Esophagus muscularis mucosa (tissue), 4 donors: ENCODE results near the gene SLC35B1. TPM values are rescaled to one million over a fixed set of nuclear protein-coding genes. Genes with fewer than 3 reads are reported as not detected.

Experiments used
- DNase-seq: peaks from one replicate; pipeline ENCODE4 v3.0.0-alpha.2; 2017; ENCODE audit errors: extremely low spot score
- H3K27ac ChIP-seq, 4 donors: fragments of 200-600 bp; sonication (generic); replicated peaks in 1 of 4; 1 replicate in 3 of 4; 2 replicates in 1 of 4; pipeline ENCODE4 v1.5.1; 2016 to 2019; ENCODE audit warnings: mild to moderate bottlenecking in 1 of 4
- H3K27me3 ChIP-seq, 4 donors: fragments of 200-600 bp; sonication (generic); one replicate each; pipeline versions ENCODE4 v1.5.1 to v1.6.0; 2016 to 2019
- H3K36me3 ChIP-seq, 4 donors: fragments of 200-600 bp; sonication (generic); one replicate each; pipeline ENCODE4 v1.5.1; 2016 to 2019
- H3K4me1 ChIP-seq, 4 donors: fragments of 200-600 bp; sonication (generic); one replicate each; pipeline ENCODE4 v1.5.1; 2016 to 2019
- H3K4me3 ChIP-seq, 4 donors: fragments of 200-600 bp; sonication (generic); 1 replicate in 2 of 4; 2 replicates in 2 of 4; pipeline ENCODE4 v1.5.1; 2016 to 2019; ENCODE audit warnings: mild to moderate bottlenecking in 4 of 4, moderate library complexity in 1 of 4
- H3K9me3 ChIP-seq, 4 donors: fragments of 200-600 bp; sonication (generic); 1 replicate in 3 of 4; 2 replicates in 1 of 4; pipeline ENCODE4 v1.5.1; 2016 to 2019
- EP300 ChIP-seq: sonication (generic); formaldehyde crosslinking; IDR thresholded peaks from one replicate; pipeline ENCODE4 v1.6.1; 2017; ENCODE audit warnings: antibody characterized with exemption
- POLR2A ChIP-seq: fragments of 450-650 bp; IDR thresholded peaks from one replicate; pipeline ENCODE4 v1.6.1; 2017; ENCODE audit warnings: antibody characterized with exemption, moderate library complexity, mild to moderate bottlenecking, low read depth
- POLR2AphosphoS5 ChIP-seq, 2 donors: sonication (generic); formaldehyde crosslinking; IDR thresholded peaks; one replicate each; pipeline ENCODE4 v1.6.1; 2017; ENCODE audit warnings: antibody characterized with exemption in 2 of 2
- WGBS: methylation state at CpG from one replicate; pipeline ENCODE4 v1.1.5; 2018; 5-methylcytosine and 5-hydroxymethylcytosine counted together
- intact Hi-C: fragments of 100-400 bp; cut with DNase I; formaldehyde crosslinking; loops from one replicate; pipeline ENCODE4 v1.15.1; 2023
- total RNA-seq, 4 donors: library from RNA; depleted of rRNA; stranded (reverse); fragments of >200 nt; gene quantifications; one replicate each; pipeline versions ENCODE4 v1.1.0 to v1.2.1, GENCODE V29; 2016
- TF ChIP-seq, protein P1 (sequence below), 3 experiments: fragments of 200-600 bp in 2 of 3; fragments of 450-650 bp in 1 of 3; sonication (generic) in 2 of 3; IDR thresholded peaks; one replicate each; pipeline ENCODE4 v1.5.1; 2017 to 2019; ENCODE audit warnings: antibody characterized with exemption in 3 of 3, mild to moderate bottlenecking in 2 of 3, moderate library complexity in 1 of 3

SLC35B1 gene
- total RNA-seq, 4 donors from 2014 or later: 17.0 to 25.3 (median 18.4) TPM

- TF ChIP-seq EP300 (no peak), POLR2AphosphoS5 (IDR thresholded peaks at IDR 0.05) (no peak), POLR2A (no peak)
- TF ChIP-seq, protein P1, sequence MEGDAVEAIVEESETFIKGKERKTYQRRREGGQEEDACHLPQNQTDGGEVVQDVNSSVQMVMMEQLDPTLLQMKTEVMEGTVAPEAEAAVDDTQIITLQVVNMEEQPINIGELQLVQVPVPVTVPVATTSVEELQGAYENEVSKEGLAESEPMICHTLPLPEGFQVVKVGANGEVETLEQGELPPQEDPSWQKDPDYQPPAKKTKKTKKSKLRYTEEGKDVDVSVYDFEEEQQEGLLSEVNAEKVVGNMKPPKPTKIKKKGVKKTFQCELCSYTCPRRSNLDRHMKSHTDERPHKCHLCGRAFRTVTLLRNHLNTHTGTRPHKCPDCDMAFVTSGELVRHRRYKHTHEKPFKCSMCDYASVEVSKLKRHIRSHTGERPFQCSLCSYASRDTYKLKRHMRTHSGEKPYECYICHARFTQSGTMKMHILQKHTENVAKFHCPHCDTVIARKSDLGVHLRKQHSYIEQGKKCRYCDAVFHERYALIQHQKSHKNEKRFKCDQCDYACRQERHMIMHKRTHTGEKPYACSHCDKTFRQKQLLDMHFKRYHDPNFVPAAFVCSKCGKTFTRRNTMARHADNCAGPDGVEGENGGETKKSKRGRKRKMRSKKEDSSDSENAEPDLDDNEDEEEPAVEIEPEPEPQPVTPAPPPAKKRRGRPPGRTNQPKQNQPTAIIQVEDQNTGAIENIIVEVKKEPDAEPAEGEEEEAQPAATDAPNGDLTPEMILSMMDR (IDR thresholded peaks at IDR 0.05): no peak
- no peaks in the 10 kb centered on the region for H3K27me3 ChIP-seq
- intact Hi-C loops: no loop called here
- H3K36me3 ChIP-seq: peaks cover 0 to 6% (median 2%) of the 10 kb centered on the region in 4 donors
- WGBS: 88% methylated on average over 8 of the region's 8 CpGs
- H3K4me1 ChIP-seq: peaks cover 41 to 52% (median 43%) of the 10 kb centered on the region in 4 donors
- no peak for DNase-seq
- H3K4me3 ChIP-seq: no peak overlapping the region
- H3K9me3 ChIP-seq: no peaks in the 10 kb centered on the region
- no peak overlapping the region for H3K27ac ChIP-seq
These were observed 46.2 kb upstream of the SLC35B1 start for GRCh38 chr17:49753959-49754391.

DNA sequence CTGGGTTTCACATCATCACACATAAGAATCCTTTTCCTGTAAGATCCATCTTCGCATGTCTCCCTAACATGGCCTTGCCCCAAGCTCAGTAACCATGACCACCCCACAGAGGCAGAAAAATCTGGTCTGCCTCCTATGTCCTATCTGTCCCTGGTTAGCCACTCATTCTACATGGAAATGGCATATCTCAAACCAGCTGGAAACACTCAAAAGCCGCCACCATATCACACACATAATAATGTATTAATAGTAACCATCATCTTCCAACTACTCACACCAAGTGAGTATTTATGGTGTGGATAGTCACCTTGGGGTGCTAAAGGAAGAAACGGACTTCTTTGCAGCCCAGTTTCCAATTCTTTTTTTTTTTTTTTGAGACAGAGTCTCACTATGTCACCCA lies 44.7 kb upstream of the SLC35B1 start:
- TF ChIP-seq EP300 (no peak), POLR2AphosphoS5 (IDR thresholded peaks at IDR 0.05) (no peak), POLR2A (no peak)
- TF ChIP-seq, protein P1 (IDR thresholded peaks at IDR 0.05): no peak
- intact Hi-C loops: no loop called here
- Histone ChIP-seq H3K9me3 (no peaks in the 10 kb centered on the region), H3K27me3 (no peaks in the 10 kb centered on the region), H3K27ac (no peak overlapping the region), H3K4me3 (no peak overlapping the region), H3K36me3 (no peaks in the 10 kb centered on the region), H3K4me1 (peaks cover 35 to 58% (median 40%) of the 10 kb centered on the region in 4 donors)
- WGBS: 79% methylated on average over 3 of the region's 3 CpGs
- no peak for DNase-seq

DNA sequence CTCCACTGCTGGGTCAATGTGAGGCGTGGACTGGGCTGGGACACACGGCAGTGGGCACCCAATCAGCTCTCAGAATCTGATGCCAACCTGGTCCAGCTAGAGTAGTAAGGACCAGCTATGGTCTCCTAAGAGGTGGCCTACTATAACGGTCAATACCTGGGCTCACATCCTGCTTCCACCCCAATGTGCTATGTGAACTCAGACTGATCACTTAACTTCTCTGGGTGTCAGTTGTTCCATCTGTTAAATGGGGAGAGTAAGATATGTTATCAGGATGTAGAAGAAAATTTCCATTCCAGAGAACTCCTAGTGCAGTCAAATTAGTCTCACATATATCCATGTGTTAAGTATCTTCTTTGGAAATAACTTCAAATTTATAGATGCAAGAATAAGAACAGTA lies 42.0 kb upstream of the SLC35B1 start:
- no peaks in the 10 kb centered on the region for H3K36me3 ChIP-seq
- 88% methylated on average over 3 of the region's 3 CpGs for WGBS
- intact Hi-C loops: no loop called here
- peaks cover 17 to 45% (median 32%) of the 10 kb centered on the region in 4 donors for H3K4me1 ChIP-seq
- H3K27me3 ChIP-seq: no peaks in the 10 kb centered on the region
- no peaks in the 10 kb centered on the region for H3K9me3 ChIP-seq
- no peak for DNase-seq
- H3K4me3 ChIP-seq: no peak overlapping the region
- TF ChIP-seq POLR2A (no peak), POLR2AphosphoS5 (IDR thresholded peaks at IDR 0.05) (no peak), EP300 (no peak)
- TF ChIP-seq, protein P1 (IDR thresholded peaks at IDR 0.05): no peak
- no peak overlapping the region for H3K27ac ChIP-seq

- peaks cover 19 to 45% (median 33%) of the 10 kb centered on the region in 4 donors for H3K4me1 ChIP-seq
- no peaks in the 10 kb centered on the region for H3K36me3 ChIP-seq
- 78% methylated on average over 7 of the region's 7 CpGs for WGBS
- TF ChIP-seq EP300 (no peak), POLR2A (no peak), POLR2AphosphoS5 (IDR thresholded peaks at IDR 0.05) (no peak)
- TF ChIP-seq, protein P1 (IDR thresholded peaks at IDR 0.05): no peak
- no peak overlapping the region for H3K27ac ChIP-seq
- no peak for DNase-seq
- intact Hi-C loops: no loop called here
- no peaks in the 10 kb centered on the region for H3K27me3 ChIP-seq
- no peaks in the 10 kb centered on the region for H3K9me3 ChIP-seq
- H3K4me3 ChIP-seq: no peak overlapping the region
These were observed 41.0 kb upstream of the SLC35B1 start for GRCh38 chr17:49748791-49749190.

- intact Hi-C loops: no loop called here
- no peak for TF ChIP-seq POLR2A
- TF ChIP-seq EP300: no peak
- TF ChIP-seq, protein P1 (IDR thresholded peaks at IDR 0.05): no peak
These were observed 40.5 kb upstream of the SLC35B1 start for GRCh38 chr17:49748223-49748622.

More at GRCh38 chr17:49748223-49748622, 40.5 kb upstream of the SLC35B1 start:
- no peak overlapping the region for H3K27ac ChIP-seq
- WGBS: 76% methylated on average over 3 of the region's 3 CpGs
- H3K4me1 ChIP-seq: peaks cover 19 to 47% (median 32%) of the 10 kb centered on the region in 4 donors
- no peaks in the 10 kb centered on the region for H3K27me3 ChIP-seq
- no peak overlapping the region for H3K4me3 ChIP-seq
- H3K36me3 ChIP-seq: no peaks in the 10 kb centered on the region
- DNase-seq: no peak
- H3K9me3 ChIP-seq: no peaks in the 10 kb centered on the region
